ENCODE measurements around the gene ERBB4.
"Not testable (repeated sequence)": the region's sequence is repeated elsewhere in the genome, so short reads cannot be mapped to it uniquely, and the experiment has no call there.

DNA sequence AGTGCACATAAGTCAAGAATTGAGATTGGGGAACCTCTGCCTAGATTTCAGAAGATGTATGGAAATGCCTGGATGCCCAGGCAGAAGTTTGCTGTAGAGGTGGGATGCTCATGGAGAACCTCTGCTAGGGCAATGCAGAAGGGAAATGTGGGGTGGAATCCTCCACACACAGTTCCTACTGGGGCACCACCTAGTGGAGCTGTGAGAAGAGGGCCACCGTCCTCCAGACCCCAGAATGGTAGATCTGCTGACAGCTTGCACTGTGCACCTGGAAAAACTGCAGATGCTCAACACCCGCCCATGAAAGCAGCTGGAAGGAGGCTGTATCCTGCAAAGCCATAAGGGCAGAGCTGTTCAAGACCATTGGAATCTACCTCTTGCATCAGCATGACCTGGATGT is 71.1 kb downstream of the ERBB4 start:
- TF ChIP-seq, protein P1, sequence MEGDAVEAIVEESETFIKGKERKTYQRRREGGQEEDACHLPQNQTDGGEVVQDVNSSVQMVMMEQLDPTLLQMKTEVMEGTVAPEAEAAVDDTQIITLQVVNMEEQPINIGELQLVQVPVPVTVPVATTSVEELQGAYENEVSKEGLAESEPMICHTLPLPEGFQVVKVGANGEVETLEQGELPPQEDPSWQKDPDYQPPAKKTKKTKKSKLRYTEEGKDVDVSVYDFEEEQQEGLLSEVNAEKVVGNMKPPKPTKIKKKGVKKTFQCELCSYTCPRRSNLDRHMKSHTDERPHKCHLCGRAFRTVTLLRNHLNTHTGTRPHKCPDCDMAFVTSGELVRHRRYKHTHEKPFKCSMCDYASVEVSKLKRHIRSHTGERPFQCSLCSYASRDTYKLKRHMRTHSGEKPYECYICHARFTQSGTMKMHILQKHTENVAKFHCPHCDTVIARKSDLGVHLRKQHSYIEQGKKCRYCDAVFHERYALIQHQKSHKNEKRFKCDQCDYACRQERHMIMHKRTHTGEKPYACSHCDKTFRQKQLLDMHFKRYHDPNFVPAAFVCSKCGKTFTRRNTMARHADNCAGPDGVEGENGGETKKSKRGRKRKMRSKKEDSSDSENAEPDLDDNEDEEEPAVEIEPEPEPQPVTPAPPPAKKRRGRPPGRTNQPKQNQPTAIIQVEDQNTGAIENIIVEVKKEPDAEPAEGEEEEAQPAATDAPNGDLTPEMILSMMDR (IDR thresholded peaks at IDR 0.05) = not testable (repeated sequence)
- not testable (repeated sequence) for TF ChIP-seq ZFX (IDR thresholded peaks at IDR 0.05; ENCODE audit: borderline replicate concordance)

Measured in 22Rv1 (cell line).